Measurements from ENCODE around the gene AFDN. TPM values are rescaled to one million over a fixed set of nuclear protein-coding genes. Genes with fewer than 3 reads are reported as not detected.

The AFDN gene
- total RNA-seq, 1 donor from 2014 or later: 131 TPM

DNA sequence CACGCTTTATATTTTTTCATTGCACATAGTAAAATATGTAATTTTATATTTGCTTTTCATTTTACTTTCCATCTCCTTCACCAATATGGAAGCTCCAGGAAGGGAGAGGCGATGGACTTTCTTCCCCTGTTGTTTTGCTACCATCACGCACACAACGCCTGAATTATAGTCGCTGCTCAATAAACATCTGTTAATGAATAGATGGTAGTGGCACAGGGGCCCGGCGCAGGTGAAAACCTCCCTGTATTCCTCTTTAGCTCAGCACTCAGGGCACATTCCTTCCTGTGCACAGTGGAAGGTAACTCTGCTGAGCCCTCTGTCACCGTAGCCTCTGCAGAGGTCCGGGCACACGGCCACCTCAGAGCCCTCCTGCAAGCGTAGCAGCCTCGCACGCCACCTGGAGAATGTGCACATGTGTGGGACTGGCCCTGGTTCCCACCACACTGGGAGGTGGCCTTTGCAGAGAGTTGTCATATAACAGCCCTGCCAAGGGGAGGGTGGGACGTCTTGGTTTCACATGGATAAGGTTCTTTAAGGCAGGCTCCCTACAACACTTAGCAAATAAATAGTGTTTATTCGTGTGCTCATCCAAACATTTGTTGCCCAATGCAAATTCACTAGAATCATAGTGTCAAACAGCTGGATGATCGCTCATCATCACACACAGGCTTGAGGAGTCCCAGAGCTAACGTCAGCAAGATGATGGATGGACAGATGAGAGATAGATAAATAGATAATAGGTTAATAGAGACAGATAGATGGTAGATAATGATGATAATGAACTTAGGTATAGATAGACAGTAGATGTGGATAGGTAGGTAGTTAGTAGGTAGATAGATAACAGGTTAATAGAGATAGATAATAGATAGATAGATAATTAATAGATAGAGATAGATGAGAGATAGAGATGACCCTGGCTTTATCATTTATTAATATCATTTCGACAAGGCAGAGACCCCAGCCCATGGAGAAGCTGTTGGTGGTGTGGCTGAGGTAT lies 32.3 kb upstream of the AFDN start:
- DNase-seq: no peak

DNA sequence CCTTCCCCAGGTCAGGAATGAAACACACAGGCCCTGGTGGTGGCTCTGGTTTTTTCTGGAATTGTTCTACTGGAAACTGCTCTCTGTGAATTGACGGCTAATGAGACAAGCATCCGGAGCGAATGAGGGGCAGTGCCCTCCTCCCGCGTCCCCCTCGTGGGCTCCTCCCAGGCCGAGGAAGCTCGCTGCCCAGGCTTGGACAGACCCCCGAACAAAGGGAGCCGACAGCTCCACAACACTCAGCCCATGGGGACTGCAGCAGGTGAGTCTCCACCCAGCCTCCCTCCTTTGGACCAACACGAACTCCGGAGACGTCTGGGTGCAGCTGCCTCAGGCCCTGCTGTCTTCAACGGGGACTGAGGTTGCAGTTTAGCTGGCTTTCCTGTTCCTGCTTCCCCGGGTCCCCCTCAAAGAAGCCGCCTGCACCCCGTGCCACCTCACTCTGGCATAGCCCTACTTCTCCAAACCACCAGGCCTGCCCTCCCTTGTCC lies 31.3 kb upstream of the AFDN start:
- no peak for DNase-seq

DNA sequence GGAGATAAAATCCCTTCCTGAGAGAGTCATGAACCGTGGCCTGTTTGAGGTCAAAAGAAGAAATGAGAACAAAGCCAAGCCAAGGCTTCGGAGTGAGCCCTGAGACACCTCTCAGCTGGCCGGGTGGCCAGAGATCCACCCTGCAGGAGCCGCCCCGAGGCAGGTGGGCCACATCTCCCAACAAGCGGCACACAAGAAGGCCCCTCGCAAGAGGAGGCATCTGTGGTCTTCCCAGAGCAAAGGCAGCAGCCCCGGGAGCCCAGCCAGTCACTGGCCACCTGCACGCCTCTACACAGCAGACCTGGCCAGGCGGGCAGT lies 30.9 kb upstream of the AFDN start:
- DNase-seq: no peak

DNA sequence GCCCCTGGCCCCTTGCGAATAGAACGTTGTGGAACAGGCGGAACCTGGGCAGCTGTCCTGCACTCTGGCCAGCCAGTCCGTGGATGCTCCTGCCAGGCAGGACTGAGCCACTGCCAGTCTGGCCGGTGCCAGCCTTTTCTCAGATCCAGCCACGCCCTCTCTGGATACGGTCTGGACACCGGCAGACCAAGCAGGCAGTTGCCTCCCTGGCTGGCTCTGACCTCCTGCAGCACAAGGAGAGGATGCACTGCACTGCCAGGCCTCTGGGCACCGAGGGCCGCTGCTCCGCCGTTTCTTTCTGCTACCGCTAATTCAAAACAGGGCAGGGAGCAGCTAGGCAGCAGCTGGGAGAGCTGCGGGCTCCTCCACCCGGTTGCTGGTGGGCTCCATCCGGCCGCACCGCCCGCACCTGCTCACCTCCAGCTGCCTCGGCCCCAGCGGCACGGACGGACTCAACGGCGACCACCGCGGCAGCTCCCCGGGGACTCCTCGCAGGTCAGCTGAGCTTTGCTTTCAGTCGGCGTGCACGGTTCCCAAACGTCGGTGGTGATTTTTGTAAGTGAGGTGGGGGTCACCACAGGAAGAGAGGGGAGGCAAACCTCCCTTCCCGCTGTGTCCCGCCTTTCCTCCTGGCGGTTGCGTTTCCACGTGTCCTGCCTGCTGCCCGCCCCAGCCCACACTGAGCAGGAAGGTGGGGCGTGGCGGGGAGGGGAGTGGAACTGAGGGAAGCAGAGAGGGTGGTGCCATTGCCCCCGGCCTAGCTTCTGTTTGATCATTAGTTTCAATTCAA lies 30.3 kb upstream of the AFDN start:
- DNase-seq: no peak

DNA sequence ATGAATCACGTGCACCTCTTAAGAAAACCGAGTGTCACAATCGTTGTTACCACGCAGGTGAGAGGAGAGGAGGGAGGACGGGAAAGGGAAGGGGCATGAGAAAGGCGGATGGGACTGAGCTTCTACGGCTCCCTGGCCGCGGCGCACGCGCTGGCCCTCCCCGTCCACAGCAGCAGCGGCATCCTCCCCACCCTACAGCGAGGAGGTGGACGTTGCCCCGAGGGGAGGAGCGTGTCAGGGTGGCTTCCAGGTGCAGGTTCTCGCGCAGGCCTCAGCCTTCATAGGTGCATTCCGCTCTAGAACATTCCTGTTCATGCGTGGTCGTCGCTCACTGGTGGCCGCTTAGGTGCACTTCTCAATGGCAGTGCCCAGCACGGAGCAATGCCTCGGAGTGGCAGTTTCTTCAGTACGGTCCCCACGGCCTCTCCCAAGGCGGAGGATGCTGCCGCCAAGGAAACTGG lies 29.7 kb upstream of the AFDN start:
- no peak for DNase-seq

DNA sequence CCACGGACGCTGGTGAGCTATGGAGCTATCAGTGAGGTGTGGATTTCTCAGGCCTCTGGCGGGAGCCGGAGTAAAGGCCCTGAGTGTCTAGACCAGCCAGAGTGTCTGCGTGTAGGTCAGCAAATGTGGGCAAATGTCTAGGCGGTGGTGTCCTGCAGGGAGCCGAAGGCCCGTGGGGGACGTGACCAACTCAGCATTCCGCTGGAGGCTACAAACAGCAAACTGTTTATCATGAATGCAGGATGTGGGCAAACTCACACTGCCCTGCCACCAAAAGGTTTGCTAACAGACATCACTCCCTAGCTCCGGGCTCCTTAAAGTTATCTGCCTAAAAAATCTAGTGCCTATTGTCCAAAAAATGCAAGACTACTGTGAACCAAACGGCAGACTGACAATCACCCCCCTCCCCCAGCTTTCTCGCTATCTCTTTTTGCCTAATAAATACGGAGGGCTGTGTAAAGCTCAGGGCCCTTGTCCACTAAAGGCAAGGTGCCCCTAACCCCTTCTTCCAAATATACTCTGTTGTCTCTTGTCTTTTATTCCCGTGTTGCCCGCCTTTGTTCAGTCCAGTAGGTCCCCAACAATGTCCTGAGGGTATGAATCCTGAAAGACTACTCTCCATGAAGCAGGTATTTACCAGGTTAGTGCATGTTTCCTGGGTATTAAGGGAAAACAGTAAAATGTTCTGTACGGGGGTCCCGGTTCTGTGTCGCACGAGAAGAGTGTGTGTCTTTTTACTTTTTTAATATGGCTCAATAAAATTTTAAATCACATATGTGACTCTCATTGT lies 29.0 kb upstream of the AFDN start:
- DNase-seq: no peak

DNA sequence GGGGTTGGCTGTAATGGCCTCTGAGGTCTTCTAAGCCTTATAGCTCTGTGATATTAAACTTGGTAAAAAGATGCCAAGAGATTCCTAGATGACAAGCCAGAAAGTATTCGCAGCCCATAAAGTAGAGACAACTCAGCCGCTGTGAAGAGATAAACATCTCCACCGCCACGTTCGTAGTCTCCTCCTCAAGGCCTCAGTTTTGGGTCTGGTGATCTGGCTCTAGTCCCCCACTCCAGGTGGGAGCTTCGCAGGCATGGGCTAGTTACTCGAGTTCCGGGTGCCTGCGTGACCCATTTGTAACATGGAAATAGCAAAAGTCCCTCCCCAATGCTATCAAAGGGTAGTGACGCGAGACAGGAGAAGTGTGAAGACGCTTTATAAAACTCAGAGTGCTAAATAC lies 28.3 kb upstream of the AFDN start:
- no peak for DNase-seq

DNA sequence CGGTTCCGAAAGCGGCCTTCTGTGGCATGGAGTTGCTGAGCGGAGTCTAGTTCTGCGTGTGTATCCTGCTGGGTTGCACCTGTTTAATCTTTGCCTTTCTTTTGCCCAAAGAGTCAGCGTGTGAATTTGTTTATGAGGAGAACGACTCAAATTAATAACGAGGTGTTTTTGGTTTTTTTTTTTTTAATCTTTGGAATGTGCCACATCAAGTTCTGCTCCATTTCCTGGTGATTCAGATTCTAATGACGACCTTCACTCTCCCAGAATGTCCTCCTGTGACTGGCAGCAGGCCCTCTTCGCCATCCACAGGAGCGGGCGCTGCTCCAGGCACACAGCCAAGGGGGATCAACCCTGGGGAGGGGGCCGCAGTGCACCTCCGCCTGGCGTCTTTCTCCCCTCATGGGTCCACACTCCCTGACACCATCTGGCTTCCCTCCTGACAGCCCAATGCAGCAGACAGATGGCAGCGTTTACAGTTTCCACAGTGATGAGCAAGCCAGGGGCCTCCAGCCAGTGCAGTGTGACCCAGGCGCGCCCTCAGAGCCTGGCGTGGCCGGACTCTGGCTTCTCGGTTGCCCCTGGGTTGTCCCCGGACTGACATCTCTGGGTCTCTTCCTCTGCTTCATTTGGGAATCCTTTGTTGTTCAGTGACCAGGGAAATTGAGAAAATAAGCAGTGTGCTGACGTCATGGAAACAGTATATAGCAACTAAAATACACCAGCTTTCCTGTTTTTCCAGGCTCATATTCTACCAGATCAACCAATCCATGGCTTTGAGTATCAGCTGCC lies 27.5 kb upstream of the AFDN start:
- DNase-seq: no peak

DNA sequence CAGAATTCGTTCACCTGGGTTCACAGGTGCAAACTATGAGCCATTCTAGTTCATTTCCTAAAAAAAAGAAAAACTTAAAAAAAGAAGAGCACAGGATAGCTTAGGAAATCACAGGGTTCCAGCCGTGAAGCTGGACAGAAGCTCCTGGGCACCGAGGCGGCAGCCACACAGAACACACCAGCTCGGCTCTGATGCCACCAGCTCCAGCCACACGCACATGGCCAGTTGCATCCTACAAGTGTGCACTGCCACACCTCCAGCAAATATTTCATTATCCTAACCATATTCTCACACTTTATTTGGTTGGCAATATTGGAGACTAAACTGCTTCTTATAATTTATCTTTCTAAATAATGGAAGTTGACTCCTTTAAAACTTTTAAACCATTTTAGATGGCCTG lies 26.2 kb upstream of the AFDN start:
- no peak for DNase-seq

DNA sequence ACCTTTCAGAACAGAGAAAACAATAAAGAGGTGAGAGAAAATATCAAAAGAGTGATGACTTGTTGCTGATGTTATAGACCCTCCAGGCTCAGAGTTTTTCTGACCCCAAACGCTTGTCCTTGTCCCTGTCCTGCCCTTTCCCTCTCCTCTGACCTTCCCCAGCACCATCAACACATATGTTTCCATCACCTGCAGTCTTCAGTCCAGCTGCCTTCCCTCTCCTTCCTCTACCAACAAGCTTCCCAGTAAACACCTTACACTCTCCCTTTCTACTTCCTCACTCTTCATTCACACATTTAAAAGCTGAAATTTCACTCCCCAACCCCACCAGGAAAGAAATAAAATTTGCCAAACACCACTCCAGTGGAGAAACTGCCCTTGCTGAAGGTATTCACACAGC lies 25.4 kb upstream of the AFDN start:
- DNase-seq: no peak

DNA sequence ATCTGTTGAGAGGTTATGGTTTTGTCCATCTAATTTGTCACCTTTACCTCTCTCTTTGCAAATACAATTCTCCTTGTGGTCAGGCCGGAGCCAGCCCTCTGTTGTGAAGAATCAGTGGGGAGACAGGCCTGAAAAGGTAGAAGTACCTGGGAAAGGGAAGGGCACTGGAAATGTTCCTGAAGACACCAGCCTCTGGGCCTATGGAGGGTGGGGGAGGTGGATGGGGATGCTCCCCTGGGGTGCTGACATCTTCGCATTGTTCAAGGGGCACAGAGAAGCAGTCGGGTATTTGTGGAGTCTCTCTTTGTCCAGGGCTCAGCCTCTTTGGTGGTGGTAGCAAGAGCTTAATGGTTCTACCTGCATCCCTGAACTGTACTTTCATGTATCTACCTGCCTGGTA lies 24.4 kb upstream of the AFDN start:
- DNase-seq: no peak

DNA sequence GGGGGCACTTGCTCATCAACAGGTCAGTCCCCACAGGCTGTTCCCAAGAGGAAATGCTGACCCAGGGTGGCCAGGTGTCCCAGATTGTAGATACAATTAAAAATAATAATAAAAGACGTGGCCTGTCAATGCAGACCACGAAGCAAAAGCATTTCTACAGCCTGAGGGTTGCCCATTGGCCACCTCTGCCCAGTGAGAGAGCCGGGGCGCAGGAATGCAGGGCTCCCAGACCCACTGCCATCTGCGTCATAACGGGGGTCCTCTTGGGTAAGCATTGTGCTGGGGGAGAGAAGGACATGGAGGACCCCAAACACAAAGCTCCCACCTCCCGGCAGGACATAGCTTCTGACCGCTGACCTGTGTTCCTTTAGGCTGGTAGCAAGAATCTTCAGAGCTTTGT lies 22.9 kb upstream of the AFDN start:
- DNase-seq: no peak

DNA sequence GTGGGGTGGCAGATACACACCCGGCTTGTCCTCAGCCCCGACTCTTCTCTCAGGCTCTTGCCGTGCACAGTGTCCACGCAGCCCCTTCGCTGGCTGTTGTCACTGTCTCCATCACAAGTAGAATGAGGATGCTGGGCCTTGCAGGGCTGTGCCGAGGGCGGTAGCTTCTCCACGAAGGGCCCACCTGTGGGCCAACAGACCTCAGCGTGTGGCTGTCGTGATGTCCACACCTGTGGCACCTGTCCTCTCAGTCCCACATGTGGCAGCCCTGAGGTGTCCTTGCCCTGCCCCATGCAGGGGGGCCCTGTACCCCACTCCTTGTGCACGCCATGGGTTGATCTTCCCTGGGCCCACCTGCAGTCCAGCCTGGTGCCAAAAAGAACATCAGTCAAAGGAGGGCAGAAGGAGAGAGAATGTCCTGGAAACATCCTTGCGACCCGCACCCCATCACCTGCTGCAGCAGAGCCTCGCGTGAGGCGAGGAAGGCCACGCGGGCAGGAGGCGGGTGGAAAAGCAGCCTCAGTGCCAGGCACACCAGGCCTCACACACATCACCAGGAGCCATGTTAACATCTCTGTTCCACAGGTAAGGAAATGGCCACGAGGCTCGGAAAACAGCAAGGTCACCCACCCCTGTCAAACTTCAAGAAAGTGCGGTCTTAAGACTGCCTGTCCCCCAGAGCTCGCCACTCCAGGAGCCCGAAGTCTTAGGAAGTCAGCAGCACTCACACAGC lies 22.3 kb upstream of the AFDN start:
- no peak for DNase-seq

DNA sequence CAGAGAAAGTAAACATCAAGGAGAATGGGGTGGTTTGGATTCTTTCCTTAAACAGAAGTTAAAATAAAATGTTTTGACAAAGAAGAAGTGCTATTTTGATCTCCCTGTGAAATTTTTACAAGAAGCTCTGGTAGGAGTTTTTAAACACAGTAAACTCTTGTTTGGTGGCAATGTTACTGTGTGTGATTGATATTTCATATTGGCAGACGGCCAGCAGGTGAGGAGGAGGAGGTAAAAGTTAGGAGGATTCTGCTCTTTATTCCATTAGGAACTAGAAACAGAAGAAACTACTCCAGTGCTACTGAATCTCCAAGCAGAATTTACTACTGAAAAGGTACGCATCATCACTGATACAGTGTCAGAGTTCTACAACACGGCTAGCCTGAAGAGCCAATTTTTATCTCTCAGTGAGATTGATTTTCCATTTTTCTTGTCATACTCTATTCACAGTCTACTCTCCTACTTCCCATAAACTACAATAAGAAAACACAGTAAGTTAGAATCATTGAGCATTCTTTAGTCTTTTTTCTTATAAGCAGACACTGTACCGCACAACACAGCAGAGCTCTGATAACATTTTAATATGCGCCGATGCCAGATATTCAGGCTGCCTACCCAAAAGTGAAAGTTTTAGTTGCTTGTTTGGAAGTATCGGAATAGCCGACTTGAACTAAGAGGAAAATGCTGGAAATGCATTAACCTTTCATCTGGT lies 21.2 kb upstream of the AFDN start:
- no peak for DNase-seq

DNA sequence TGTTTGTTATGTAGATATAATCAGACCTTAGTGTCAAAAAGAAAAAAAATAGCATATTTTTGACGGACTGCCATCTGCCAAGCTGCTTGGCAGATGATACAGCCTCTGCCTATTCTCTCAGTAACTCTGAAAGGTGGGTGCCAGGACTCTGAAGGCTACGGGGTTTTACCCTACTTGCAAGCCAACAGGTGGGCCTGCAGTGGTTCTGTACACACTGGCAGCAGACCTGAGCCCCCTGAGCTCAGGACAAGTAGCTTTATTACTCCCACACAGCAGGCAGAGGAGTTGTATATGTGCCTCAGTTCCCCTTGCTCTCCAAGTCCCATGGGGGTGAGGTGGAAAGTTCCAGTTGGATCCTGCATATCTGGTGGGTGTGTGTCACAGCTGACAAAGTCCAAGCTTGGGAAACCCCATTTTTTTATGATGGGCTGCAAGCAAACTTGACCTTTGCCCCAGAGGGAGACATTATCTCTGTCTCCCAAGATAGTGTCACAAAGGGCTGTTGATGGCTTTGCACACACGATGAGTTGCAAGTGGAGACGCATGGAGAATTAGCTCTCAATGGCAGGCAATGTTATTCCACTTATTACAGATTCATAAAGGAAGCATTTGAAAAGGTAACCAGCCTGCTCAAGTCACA lies 20.5 kb upstream of the AFDN start:
- no peak for DNase-seq

DNA sequence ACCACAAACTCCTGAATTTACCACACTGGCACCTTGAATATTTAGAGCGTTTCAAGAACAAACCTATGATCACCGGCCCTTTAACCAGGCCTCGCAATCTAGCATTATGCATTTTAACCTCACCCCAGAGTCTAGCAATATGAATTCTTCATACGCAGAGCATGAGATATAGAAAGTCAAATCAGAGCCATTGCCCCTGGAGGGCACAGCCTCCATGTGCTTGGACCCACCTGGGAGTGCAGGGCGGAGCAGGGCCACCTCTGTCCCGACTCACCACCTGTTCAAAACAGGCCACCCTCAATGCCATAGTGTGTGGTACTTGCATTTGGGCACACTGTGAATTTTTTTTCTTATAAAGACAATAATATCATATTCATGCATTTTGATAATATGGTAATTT lies 19.5 kb upstream of the AFDN start:
- DNase-seq: no peak

DNA sequence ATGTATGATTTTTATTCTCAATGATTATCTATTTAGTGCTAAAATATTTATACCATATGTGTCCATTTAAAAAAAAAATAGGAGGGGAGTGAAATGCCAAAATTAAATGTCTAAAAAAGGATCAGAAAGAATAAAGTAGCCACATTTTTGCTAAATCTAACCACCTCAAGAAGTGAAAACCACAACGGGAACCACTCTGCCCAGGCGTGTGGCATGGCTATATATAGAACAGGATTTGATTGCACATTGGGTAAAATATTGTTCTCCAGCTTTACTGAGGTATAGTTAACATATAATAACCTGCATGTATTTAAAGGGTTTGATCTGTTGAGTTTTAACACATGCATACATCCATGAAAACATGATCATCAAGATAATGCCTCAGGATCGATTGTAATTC lies 19.0 kb upstream of the AFDN start:
- no peak for DNase-seq

DNA sequence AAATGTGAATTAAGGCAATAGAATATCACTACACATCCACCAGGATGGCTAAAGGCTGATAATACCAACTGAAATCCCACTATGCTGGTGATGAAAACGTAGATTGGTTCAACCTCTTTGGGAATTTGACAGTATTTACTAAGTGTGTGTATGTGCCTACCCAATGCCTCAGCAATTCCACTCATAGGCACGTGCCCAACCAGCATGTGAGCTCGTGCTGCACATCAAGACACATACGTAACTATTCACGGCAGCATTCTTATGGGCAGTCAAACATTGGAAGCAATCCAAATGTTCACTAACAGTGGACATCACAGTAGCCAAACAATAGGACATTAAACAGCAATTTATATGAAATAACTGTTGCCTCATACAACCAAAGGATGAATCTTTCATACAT lies 15.7 kb upstream of the AFDN start:
- no peak for DNase-seq

DNA sequence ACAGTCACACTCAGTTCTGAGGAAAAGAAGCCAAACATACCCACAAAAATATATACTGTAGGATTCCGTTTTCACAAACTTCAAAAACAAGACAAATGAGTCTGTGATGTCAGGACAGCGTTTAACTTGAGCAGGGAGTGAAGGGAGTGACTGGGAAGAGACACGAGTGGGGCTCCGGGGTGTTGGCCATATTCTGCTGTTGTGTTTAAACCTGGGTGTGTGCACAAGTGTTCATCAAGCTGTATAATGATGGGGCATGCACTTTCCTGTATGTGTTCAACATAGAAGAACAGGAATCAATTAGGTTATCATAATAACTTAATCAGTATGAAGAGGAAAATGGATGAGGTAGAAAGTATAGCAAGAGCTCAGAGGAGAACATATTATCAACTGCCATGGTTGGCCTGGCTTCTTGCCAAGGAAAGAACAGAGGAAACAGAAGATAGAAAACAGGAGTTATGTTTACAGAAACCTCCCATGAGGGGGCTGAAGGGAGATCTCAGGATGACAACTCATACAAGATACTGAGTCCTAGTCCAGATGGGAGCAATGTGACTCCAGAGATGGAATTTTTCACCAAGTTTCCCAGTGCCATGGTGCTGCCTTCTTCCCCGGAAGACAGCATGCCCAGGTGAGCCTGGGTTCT lies 15.1 kb upstream of the AFDN start:
- no peak for DNase-seq
